CD4-positive, alpha-beta T cell treated with Interferon alpha-2 for 1 hour (primary cell): ENCODE measurements around the gene PDSS2.
"Not testable (repeated sequence)": the region's sequence is repeated elsewhere in the genome, so short reads cannot be mapped to it uniquely, and the experiment has no call there.

Experiments
- DNase-seq, 2 donors: peaks; one replicate each; pipeline ENCODE4 v3.0.0-alpha.2; 2020 to 2022

PDSS2 gene

DNA sequence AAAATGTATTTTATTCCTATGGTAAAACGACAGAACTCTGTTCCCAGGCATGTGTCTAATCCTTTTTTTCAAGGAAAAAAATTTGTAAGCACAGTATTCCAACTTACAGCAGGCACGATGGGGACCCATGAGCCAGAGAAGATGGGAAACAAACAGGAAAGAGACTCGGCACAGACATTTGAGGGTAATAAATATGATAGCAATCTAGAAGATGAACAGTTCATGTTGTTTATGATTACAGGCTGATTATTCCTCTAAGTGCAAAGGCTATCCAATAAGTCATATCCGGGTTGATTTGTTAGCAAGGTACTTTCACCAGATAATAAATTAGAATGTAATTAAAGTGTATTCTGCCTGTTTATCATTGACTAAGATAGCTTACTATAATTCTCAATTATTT, 43.2 kb downstream of the PDSS2 start:
- no peak for DNase-seq

DNA sequence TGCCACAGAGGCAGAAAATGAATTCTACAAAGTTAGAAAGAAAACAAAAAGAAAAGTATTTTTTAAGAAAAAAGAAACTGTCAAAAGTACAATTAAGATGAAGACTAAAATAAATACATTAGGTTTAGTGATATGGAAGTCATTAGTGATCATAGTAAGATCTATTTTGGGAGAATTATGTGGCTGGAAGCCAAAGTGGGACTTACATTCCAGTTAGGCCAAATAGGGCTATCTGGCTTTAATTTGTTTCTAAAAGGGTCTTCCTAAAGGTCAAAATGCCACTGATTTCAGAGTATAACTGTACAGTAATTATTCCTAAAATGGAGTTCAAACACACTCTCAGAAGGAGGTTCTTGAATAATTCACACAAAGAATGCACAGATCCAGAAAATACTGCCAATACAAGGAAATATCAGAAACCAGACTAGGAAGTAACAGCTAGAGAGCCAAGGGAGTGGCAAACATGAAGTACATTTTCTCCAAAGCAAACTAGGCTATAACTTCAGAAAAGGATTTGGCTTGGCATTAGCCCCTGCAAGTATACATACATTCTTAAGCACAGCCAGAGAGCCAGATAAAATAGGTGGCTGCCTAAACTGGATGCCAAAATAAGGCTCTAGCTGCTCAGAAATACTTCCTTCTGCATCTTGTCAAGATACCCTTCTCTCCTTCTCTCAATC, 45.3 kb downstream of the PDSS2 start:
- no peak for DNase-seq

- DNase-seq: no peak
Observed at GRCh38 chr6:107411161-107411560, 48.2 kb downstream of the PDSS2 start.

GRCh38 chr6:107409942-107410341, 49.4 kb downstream of the PDSS2 start:
- no peak for DNase-seq

DNA sequence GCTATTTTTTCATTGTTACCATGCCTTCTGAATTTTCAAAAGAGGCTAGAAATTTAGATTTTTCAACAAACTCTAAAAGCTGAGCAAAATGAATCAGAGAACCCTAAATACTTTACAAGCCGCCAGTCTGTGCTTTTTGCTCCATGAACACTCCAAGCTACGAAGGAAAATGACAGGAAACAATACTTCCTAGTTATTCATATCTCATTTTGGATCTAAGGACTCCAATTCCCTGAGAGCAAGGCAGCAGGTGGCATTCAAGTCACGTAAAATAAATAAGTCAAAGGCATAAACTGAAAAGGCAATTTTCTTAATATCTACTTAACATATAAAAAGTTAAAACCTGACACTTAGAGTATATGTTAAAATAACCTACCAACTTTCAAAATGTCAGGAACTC, 50.6 kb downstream of the PDSS2 start:
- no peak for DNase-seq

GRCh38 chr6:107405002-107405401, 54.4 kb downstream of the PDSS2 start:
- DNase-seq: no peak

GRCh38 chr6:107402533-107402932, 56.8 kb downstream of the PDSS2 start:
- no peak for DNase-seq

GRCh38 chr6:107401573-107401972, 57.8 kb downstream of the PDSS2 start:
- no peak for DNase-seq

DNA sequence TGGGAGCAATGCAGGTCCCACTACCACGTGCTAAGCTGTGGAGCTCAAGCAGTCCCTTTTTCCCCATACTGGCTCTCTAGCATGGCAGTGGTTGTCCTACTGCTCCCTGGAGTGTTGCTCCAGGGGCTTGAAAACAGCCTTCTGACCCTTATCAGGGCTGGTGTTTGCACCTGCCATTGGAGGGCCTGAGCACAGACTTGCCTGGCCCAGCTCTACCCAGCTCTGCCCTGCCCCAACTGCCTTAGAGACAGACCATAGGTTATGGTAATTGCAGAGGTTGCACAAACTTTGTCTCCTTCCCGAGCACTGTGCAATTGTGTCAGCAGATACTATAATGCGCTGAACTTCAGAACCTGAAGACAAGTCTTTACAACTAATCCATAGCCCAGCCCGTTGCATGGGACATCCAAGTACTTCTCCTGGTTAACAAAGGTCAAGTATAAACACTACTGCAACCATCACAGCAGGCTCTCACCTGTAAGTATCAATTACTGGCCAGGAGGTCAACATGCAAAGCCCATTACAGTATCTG, 58.7 kb downstream of the PDSS2 start:
- DNase-seq: no peak

DNA sequence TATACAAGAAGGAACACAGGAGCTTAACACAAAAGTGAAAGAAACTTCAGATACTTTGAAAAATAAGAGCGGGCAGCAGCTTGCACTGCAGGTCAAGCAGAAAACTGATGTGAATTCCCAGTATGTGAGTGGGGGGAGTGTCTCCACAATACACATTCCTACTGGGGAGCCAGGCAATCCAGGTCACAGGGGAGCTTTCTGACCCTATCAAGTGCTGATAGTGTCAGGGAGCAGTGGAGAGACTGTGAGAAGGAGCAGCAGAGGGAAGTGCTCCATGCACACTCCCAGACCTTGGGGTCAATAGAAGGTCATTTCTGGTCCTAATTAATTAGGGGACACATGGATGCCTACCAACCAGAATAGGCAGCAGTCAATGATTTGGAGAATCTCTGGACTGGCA, 59.4 kb downstream of the PDSS2 start:
- no peak for DNase-seq

DNA sequence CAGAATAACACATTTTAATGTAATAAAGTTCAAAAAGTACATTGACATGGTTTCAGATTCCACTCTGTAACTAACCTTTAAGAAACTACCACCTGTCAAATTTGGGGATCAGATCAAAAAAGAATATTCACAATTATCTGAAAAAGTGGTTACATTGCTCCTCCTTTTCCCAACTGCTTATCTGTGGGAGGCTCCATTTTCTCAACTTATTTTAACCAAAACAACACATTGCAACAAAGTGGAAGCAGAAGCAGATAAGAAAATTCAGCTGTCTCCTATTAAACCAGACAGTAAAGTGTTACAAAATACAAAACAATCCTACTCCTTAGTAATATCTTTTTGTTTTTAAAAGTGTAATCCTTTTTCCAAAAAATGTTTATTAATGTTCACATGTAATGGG, 61.4 kb downstream of the PDSS2 start:
- DNase-seq: no peak

DNA sequence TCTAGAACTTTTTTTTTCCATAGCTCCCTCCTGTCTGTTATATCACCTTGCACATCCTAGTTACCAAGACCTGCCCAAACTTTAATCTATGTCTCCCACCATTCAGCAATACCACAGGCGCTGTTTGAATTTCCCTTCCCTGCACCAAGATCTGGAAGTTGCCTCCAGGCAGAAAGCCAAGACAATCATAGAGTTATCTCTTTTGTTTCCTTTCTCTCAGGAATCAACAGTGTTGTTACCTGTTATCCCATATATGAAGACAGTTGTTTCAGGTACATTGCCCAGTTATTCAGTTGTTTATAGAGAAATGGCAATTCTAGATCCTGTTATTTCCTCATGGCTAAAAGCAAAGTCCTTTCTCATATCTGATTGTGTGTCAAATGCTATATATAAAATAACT, 63.2 kb downstream of the PDSS2 start:
- no peak for DNase-seq

DNA sequence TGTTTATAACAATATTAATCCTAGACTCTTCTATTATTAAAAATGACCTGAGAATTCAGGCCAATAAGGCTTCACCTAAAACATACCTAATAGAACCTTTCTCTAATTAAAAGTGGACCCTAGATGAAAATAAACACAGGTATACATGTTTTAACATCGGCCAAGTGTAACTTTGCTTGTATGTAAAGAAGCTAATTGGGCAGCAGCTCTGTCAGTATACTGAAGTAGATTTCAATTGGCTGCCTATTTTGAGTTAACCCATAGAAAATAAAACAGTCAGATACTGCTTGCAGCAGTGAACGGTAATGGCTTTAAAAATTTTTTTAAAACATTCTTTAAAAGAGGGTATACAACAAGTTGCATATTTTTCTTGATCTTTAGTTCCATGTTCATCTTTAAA, 67.3 kb downstream of the PDSS2 start:
- no peak for DNase-seq

DNA sequence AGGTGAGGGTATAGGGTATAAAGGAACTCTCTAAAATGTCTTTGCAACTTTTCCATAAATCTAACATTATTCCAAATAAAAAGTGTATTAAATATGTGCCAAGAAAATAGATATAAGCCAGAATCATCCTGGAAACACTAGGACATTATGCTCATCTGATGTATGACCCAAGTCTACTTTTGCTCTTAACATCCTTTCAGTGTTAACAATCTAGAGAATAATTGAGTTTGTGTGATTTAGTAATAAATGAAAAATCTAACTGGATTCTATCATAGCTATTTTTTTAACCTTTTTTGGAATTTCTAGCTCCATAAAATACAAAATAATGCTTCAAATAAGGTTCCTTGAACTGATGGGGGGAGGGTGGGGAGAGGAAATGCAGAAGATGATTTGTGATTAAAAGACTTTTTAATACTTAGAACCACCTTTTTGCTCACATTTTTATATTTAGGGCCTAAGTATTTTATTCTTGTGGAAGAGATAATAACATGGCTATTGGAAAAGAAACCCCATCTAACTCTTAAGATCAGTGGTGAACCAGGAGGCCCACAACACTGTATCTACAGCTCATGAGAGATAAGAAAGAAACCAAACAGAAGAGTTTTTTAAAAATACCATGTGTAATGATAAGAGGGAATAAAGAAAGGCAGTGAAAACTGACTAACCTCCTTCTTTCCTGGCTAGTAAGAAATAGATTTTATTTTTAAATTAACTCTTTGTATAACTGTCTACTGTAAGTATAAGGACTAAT, 68.5 kb downstream of the PDSS2 start:
- DNase-seq: no peak

GRCh38 chr6:107390056-107390455, 69.3 kb downstream of the PDSS2 start:
- no peak for DNase-seq

- no peak for DNase-seq
Observed at GRCh38 chr6:107386904-107387303, 72.5 kb downstream of the PDSS2 start.

- no peak for DNase-seq
Observed at GRCh38 chr6:107386340-107386739, 73.0 kb downstream of the PDSS2 start.

DNA sequence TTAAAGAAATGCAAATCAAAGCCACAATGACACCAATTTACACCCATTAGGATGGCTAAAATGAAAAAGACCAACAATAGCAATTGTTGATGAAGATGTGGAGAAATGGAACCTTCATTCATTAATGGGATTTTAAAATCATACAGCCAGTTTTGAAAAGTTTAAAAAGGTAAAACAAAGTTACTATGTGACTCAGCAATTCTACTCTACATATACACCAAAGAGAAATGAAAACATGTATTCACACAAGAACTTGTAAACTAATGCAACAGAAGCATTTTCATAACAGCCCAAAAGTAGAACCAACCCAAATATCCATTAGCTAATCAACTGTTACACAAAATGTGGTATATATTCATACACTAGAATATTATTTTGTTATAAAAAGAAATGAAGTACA, 75.7 kb downstream of the PDSS2 start:
- DNase-seq: no peak

- DNase-seq: no peak
Observed at GRCh38 chr6:107374264-107374663, 85.1 kb downstream of the PDSS2 start.

DNA sequence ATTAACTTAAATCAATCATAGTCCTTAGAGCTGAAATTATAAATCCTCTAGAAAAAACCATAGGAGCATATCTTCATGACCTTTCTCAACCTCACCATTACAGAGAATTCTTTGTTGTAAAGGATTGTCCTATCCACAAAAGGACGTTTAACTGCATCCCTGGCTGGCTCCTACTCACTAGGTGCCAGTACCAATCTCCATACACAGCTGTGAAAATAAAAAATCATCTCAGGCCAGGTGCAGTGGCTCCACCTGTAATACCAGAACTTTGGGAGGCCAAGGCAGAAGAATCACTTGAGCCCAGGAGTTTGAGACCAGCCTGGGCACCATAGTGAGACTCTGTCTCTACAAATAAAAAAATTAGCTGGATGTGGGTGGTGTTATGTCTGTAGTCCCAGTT, 89.9 kb downstream of the PDSS2 start:
- DNase-seq: no peak

- DNase-seq: no peak
Observed at GRCh38 chr6:107368471-107368870, 90.9 kb downstream of the PDSS2 start.

GRCh38 chr6:107364173-107364572, 95.2 kb downstream of the PDSS2 start:
- not testable (repeated sequence) for DNase-seq

- DNase-seq: no peak
Observed at GRCh38 chr6:107361753-107362604, 97.4 kb downstream of the PDSS2 start.

GRCh38 chr6:107360476-107360875, 98.9 kb downstream of the PDSS2 start:
- DNase-seq: no peak
